HEK293T (cell line): ENCODE measurements around the gene ASB12.

ENCODE experiments used
- ARNT ChIP-seq: fragments of 450-650 bp; IDR thresholded peaks from 2 replicates; pipeline ENCODE4 v1.6.1; 2017; ENCODE audit warnings: mild to moderate bottlenecking
- BHLHE40 ChIP-seq: fragments of 450-650 bp; IDR thresholded peaks from 2 replicates; pipeline ENCODE4 v1.6.1; 2016; ENCODE audit warnings: mild to moderate bottlenecking, moderate library complexity, borderline replicate concordance
- CTBP1 ChIP-seq: fragments of 450-650 bp; IDR thresholded peaks from 2 replicates; pipeline ENCODE4 v1.6.1; 2016; ENCODE audit warnings: borderline replicate concordance
- ELF4 ChIP-seq: fragments of 450-650 bp; IDR thresholded peaks from 2 replicates; pipeline ENCODE4 v1.6.1; 2017; ENCODE audit warnings: antibody characterized with exemption
- FOXA1 ChIP-seq: fragments of 450-650 bp; IDR thresholded peaks from 2 replicates; pipeline ENCODE4 v1.6.1; 2016; ENCODE audit warnings: mild to moderate bottlenecking
- FOXK2 ChIP-seq: fragments of 450-650 bp; IDR thresholded peaks from 2 replicates; pipeline ENCODE4 v1.6.1; 2016; ENCODE audit warnings: mild to moderate bottlenecking
- FOXM1 ChIP-seq: fragments of 450-650 bp; IDR thresholded peaks from 2 replicates; pipeline ENCODE4 v1.6.1; 2017; ENCODE audit warnings: mild to moderate bottlenecking, borderline replicate concordance
- HDGF ChIP-seq: fragments of 450-650 bp; IDR thresholded peaks from 2 replicates; pipeline ENCODE4 v1.6.1; 2017; ENCODE audit warnings: antibody characterized with exemption, borderline replicate concordance
- L3MBTL2 ChIP-seq: fragments of 450-650 bp; conservative IDR thresholded peaks from 2 replicates; pipeline ENCODE4 v1.6.1; 2016; ENCODE audit warnings: mild to moderate bottlenecking
- NFRKB ChIP-seq: fragments of 450-650 bp; IDR thresholded peaks from 2 replicates; pipeline ENCODE4 v1.6.1; 2016; ENCODE audit warnings: mild to moderate bottlenecking, moderate library complexity
- SUZ12 ChIP-seq: fragments of 450-650 bp; IDR thresholded peaks from 2 replicates; pipeline ENCODE4 v1.6.1; 2016; ENCODE audit warnings: mild to moderate bottlenecking
- TARDBP ChIP-seq: fragments of 450-650 bp; IDR thresholded peaks from 2 replicates; pipeline ENCODE4 v1.6.1; 2016
- ZNF384 ChIP-seq: fragments of 450-650 bp; IDR thresholded peaks from 2 replicates; pipeline ENCODE4 v1.6.1; 2016
- TF ChIP-seq, protein P1 (sequence below): fragments of 450-650 bp; IDR thresholded peaks from 2 replicates; pipeline ENCODE4 v1.6.1; 2016

DNA sequence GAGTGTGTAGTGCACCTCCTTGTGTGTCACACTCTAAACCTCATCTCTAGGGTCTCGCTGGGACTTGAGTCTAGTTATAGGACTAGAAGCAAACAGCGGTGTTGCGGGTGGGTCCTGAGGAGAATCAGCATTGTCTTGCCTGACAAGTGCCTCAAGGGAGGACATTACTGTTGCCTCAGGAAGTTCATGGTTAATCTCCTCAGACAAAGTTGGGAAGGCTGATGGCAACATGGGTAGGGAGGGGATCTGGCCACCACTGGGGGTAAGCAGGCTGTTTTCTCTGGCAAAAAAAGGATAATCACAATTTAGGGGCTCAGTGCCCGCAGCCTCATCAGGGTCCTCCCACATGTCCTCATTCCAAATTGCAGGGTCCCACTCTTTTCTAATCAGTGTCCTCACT is 12.4 kb downstream of the ASB12 start:
- TF ChIP-seq FOXM1 = no peak
- no peak for TF ChIP-seq TARDBP
- no peak for TF ChIP-seq ARNT
- no peak for TF ChIP-seq ZNF384
- TF ChIP-seq FOXA1 = no peak
- no peak for TF ChIP-seq HDGF
- no peak for TF ChIP-seq SUZ12
- no peak for TF ChIP-seq FOXK2
- TF ChIP-seq NFRKB = no peak
- no peak for TF ChIP-seq BHLHE40
- TF ChIP-seq, protein P1, sequence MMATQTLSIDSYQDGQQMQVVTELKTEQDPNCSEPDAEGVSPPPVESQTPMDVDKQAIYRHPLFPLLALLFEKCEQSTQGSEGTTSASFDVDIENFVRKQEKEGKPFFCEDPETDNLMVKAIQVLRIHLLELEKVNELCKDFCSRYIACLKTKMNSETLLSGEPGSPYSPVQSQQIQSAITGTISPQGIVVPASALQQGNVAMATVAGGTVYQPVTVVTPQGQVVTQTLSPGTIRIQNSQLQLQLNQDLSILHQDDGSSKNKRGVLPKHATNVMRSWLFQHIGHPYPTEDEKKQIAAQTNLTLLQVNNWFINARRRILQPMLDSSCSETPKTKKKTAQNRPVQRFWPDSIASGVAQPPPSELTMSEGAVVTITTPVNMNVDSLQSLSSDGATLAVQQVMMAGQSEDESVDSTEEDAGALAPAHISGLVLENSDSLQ = no peak
- no peak for TF ChIP-seq ELF4
- no peak for TF ChIP-seq L3MBTL2
- no peak for TF ChIP-seq CTBP1
